Neural progenitor cell (in vitro differentiated cells): ENCODE results near the gene NPIPB4. TPM values are rescaled to one million over a fixed set of nuclear protein-coding genes. Genes with fewer than 3 reads are reported as not detected.
"Not testable (repeated sequence)": the region's sequence is repeated elsewhere in the genome, so short reads cannot be mapped to it uniquely, and the experiment has no call there.

Experiments
- DNase-seq: peaks from one replicate; pipeline ENCODE4 v3.0.0-alpha.2; 2016; ENCODE audit warnings: low spot score
- H2AFZ ChIP-seq: fragments of 200-600 bp; sonication (generic); replicated peaks from 2 replicates; pipeline ENCODE4 v1.6.1; 2016; ENCODE audit warnings: antibody characterized with exemption
- H3F3A ChIP-seq: fragments of 200-600 bp; sonication (generic); 2 replicates; pipeline ENCODE4 v1.6.1; 2016; ENCODE audit warnings: antibody characterized with exemption, low read depth
- H3K27ac ChIP-seq: fragments of 200-600 bp; sonication (generic); 2 replicates; pipeline ENCODE4 v1.5.1; 2016; ENCODE audit warnings: mild to moderate bottlenecking
- H3K27me3 ChIP-seq: fragments of 200-600 bp; sonication (generic); 2 replicates; pipeline ENCODE4 v1.6.1; 2016; ENCODE audit warnings: mild to moderate bottlenecking, moderate library complexity
- H3K36me3 ChIP-seq: fragments of 200-600 bp; sonication (generic); 2 replicates; pipeline ENCODE4 v1.5.1; 2016
- H3K4me1 ChIP-seq: fragments of 200-600 bp; sonication (generic); 2 replicates; pipeline ENCODE4 v1.6.1; 2016; ENCODE audit warnings: mixed run types
- H3K4me2 ChIP-seq: fragments of 200-600 bp; sonication (generic); 2 replicates; pipeline ENCODE4 v1.6.1; 2016
- H3K4me3 ChIP-seq: fragments of 200-600 bp; sonication (generic); 2 replicates; pipeline ENCODE4 v1.5.1; 2016
- H3K79me2 ChIP-seq: fragments of 200-600 bp; sonication (generic); 2 replicates; pipeline ENCODE4 v1.6.1; 2016; ENCODE audit warnings: low read depth
- H3K9ac ChIP-seq: fragments of 200-600 bp; sonication (generic); 2 replicates; pipeline ENCODE4 v1.6.1; 2016
- H3K9me3 ChIP-seq: fragments of 200-600 bp; sonication (generic); 2 replicates; pipeline ENCODE4 v1.5.1; 2016; ENCODE audit warnings: low read depth
- H4K20me1 ChIP-seq: fragments of 200-600 bp; sonication (generic); 2 replicates; pipeline ENCODE4 v1.6.1; 2016; ENCODE audit warnings: low read depth
- H3K27ac Mint-ChIP-seq: 3 replicates; pipeline ENCODE4 v1.8.0; 2021; ENCODE audit warnings: mixed read lengths
- H3K27me3 Mint-ChIP-seq: 2 replicates; pipeline ENCODE4 v1.8.0; 2022; ENCODE audit warnings: low read depth, mild to moderate bottlenecking, inconsistent platforms, moderate library complexity, mixed read lengths; ENCODE audit not compliant: insufficient read depth
- H3K36me3 Mint-ChIP-seq: 3 replicates; pipeline ENCODE4 v1.8.0; 2021; ENCODE audit warnings: mixed read lengths
- H3K4me1 Mint-ChIP-seq: 3 replicates; pipeline ENCODE4 v1.8.0; 2021; ENCODE audit warnings: mixed read lengths
- H3K4me3 Mint-ChIP-seq: 3 replicates; pipeline ENCODE4 v1.8.0; 2021; ENCODE audit warnings: mild to moderate bottlenecking, moderate library complexity, mixed read lengths
- H3K9me3 Mint-ChIP-seq: 3 replicates; pipeline ENCODE4 v1.8.0; 2020; ENCODE audit warnings: mixed read lengths
- EZH2 ChIP-seq: fragments of 200-600 bp; sonication (generic); IDR thresholded peaks from 2 replicates; pipeline ENCODE4 v1.6.1; 2017; ENCODE audit warnings: antibody characterized with exemption, mild to moderate bottlenecking, moderate library complexity
- total RNA-seq: library from RNA; depleted of rRNA; stranded (reverse); fragments of >200 nt; gene quantifications from 2 replicates; pipeline ENCODE4 v1.2.3, GENCODE V29; 2015; ENCODE audit warnings: low replicate concordance

The NPIPB4 gene
- total RNA-seq = 9.8 and 11.0 TPM in 2 replicates

DNA sequence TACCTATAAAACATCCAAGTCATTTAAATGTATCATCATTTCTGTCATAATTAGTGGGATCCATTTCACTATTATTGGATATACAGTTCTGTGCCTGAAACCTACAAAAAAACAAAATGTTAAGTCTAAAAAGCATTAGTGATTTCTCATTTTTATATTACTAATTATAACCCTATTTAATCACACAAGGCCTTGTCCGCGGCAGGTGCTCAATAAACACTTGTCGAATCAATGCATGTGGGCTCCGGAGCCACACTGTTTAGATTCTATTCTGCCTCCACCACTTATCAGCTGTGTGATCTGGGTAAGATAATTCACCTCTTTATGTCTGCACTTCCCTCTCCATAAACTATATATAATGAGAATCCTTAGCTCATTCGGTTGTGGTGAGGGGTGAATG is at the start of gene NPIPB4:
Gene NPIPB4, minus strand, starts transcription at position 101 of the 400 bp plus-strand sequence. CDS start 378 bp downstream, outside the sequence.
- H3K4me2 ChIP-seq, H3K9ac ChIP-seq, H3K4me1 ChIP-seq, H3K27me3 ChIP-seq, H3K79me2 ChIP-seq, H3K27me3 Mint-ChIP-seq, H3F3A ChIP-seq, H4K20me1 ChIP-seq, H3K4me3 Mint-ChIP-seq, H3K27ac ChIP-seq, H3K4me3 ChIP-seq, H2AFZ ChIP-seq, H3K4me1 Mint-ChIP-seq, H3K9me3 ChIP-seq, H3K9me3 Mint-ChIP-seq, H3K36me3 ChIP-seq, H3K27ac Mint-ChIP-seq, DNase-seq, H3K36me3 Mint-ChIP-seq: not testable (repeated sequence)

DNA sequence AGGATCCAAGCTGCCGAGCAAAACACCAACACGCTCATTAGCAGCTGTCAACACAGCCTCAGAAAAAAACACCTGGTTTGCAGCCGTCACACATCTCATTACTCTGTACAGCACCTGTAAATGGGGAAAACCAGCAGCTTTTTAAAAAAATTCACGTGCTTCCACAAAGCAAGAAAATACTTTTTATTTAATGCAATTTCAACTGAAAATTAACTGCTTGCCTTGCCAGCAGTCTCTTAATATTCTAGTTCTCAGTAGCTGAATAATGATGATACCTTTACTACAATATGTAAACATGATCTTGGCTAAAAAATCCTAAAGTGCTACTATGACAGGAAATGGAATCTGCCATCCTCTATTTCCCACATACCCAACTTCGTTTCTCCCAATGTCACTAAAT is 41.4 kb upstream of the NPIPB4 start:
- not testable (repeated sequence) for H3K27ac Mint-ChIP-seq, H3K27ac ChIP-seq, H4K20me1 ChIP-seq, H3K4me1 Mint-ChIP-seq, H3K27me3 ChIP-seq, H3K36me3 ChIP-seq, H2AFZ ChIP-seq, H3K9ac ChIP-seq, H3K4me1 ChIP-seq, H3K4me3 Mint-ChIP-seq, H3K79me2 ChIP-seq, H3K9me3 ChIP-seq, DNase-seq, H3K27me3 Mint-ChIP-seq, H3K9me3 Mint-ChIP-seq, H3K4me2 ChIP-seq, H3K4me3 ChIP-seq, H3F3A ChIP-seq, H3K36me3 Mint-ChIP-seq

DNA sequence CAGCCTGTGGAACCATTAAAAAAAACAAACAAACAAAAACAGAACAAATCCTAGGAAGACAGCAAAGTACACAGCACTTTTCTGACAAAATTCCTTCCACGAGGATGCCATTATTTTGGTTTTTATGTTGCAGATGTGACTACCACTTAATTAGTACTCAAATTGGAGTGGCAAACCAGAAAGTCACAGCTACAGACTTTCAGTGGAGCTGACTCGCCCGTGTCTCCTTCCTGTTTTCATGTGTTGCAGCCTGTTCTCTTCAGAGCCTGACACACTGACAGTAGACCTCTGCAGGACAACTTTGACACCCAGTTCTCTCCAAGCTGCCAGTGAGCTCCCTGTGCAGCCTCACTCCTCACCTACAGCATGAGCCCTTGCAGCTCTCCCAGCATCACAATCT is 24.4 kb upstream of the NPIPB4 start:
- not testable (repeated sequence) for H3F3A ChIP-seq, H3K27ac Mint-ChIP-seq, H3K36me3 Mint-ChIP-seq, H3K27ac ChIP-seq, H3K4me1 ChIP-seq, H3K79me2 ChIP-seq, H3K4me1 Mint-ChIP-seq, H3K9me3 ChIP-seq, H3K4me3 ChIP-seq, H3K9me3 Mint-ChIP-seq, H3K27me3 ChIP-seq, H3K4me3 Mint-ChIP-seq, H3K27me3 Mint-ChIP-seq, DNase-seq, H3K36me3 ChIP-seq, H3K4me2 ChIP-seq, H3K9ac ChIP-seq, H2AFZ ChIP-seq, H4K20me1 ChIP-seq

DNA sequence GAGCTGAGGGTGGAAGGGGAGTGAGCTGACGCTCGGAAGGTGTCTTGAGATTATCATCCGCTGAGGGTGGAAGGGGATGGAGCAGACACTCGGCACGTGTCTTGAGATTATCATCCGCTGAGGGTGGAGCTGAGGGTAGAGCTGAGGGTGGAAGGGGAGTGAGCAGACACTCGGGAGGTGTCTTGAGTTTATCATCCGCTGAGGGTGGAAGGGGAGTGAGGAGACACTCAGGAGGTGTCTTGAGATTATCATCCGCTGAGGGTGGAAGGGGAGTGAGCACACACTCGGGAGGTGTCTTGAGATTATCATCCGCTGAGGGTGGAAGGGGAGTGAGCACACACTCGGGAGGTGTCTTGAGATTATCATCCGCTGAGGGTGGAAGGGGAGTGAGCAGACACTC is 20.4 kb downstream of the NPIPB4 start:
- H3K9me3 Mint-ChIP-seq, H3K4me1 Mint-ChIP-seq, H3K4me3 Mint-ChIP-seq, H3K27ac ChIP-seq, H3K4me2 ChIP-seq, DNase-seq, H4K20me1 ChIP-seq, H3K27ac Mint-ChIP-seq, H3K27me3 Mint-ChIP-seq, H3K4me3 ChIP-seq, H3K9me3 ChIP-seq, H2AFZ ChIP-seq, H3K79me2 ChIP-seq, H3K4me1 ChIP-seq, H3F3A ChIP-seq, H3K36me3 Mint-ChIP-seq, H3K9ac ChIP-seq, H3K36me3 ChIP-seq: not testable (repeated sequence)
- peaks cover 22% of the 10 kb centered on the region for H3K27me3 ChIP-seq

DNA sequence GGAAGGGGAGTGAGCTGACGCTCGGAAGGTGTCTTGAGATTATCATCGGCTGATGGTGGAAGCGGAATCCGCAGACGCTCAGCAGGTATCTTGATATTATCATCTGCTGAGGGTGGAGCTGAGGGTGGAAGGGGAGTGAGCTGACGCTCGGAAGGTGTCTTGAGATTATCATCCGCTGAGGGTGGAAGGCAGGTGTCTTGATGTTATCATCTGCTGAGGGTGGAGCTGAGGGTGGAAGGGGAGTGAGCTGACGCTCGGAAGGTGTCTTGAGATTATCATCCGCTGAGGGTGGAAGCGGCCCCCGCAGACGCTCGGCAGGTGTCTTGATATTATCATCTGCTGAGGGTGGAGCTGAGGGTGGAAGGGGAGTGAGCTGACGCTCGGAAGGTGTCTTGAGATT is 21.2 kb downstream of the NPIPB4 start:
- H3K4me1 Mint-ChIP-seq, H4K20me1 ChIP-seq, DNase-seq, H3K9me3 ChIP-seq, H3K27ac Mint-ChIP-seq, H3K4me1 ChIP-seq, H3K36me3 Mint-ChIP-seq, H3K79me2 ChIP-seq, H3K27me3 Mint-ChIP-seq, H2AFZ ChIP-seq, H3K9me3 Mint-ChIP-seq, H3K27ac ChIP-seq, H3K9ac ChIP-seq, H3K4me2 ChIP-seq, H3K4me3 ChIP-seq, H3K4me3 Mint-ChIP-seq, H3F3A ChIP-seq, H3K36me3 ChIP-seq: not testable (repeated sequence)
- H3K27me3 ChIP-seq = peaks cover 22% of the 10 kb centered on the region
- peak; percentile 3 for TF ChIP-seq EZH2

DNA sequence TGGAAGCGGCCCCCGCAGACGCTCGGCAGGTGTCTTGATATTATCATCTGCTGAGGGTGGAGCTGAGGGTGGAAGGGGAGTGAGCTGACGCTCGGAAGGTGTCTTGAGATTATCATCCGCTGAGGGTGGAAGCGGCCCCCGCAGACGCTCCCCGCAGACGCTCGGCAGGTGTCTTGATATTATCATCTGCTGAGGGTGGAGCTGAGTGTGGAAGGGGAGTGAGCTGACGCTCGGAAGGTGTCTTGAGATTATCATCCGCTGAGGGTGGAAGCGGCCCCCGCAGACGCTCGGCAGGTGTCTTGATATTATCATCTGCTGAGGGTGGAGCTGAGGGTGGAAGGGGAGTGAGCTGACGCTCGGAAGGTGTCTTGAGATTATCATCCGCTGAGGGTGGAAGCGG is 21.8 kb downstream of the NPIPB4 start:
- H3K9me3 Mint-ChIP-seq, H3K4me1 ChIP-seq, H3K27me3 Mint-ChIP-seq, DNase-seq, H3K4me1 Mint-ChIP-seq, H3K9ac ChIP-seq, H3K27ac ChIP-seq, H3K36me3 ChIP-seq, H3K4me3 ChIP-seq, H3K4me2 ChIP-seq, H3K9me3 ChIP-seq, H3K4me3 Mint-ChIP-seq, H3F3A ChIP-seq, H3K79me2 ChIP-seq, H4K20me1 ChIP-seq, H2AFZ ChIP-seq, H3K27ac Mint-ChIP-seq, H3K36me3 Mint-ChIP-seq: not testable (repeated sequence)
- H3K27me3 ChIP-seq = peaks cover 22% of the 10 kb centered on the region
- peak; percentile 53 for TF ChIP-seq EZH2

DNA sequence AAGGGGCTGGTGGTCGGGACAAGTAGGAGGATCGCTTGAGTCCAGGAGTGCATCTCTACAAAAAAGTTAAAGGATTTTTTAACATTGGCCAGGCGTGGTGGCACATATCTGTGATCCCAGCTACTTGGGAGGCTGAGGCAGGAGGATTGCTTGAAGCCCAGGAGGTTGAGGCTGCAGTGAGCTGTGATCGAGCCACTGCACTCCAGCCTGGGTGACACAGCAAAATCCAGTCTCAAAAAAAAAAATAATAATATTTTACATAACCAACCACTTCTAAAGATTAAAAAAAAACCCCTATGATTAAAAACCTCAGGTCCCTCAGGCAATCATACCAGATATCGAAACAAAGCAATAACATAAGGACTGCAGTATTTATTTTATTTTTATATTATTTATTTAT is 23.3 kb downstream of the NPIPB4 start:
- H3K4me1 ChIP-seq, H2AFZ ChIP-seq, H3K79me2 ChIP-seq, H3K4me3 Mint-ChIP-seq, H3K4me2 ChIP-seq, H3K27me3 Mint-ChIP-seq, H3K27ac Mint-ChIP-seq, DNase-seq, H3K9ac ChIP-seq, H3K4me3 ChIP-seq, H3K9me3 ChIP-seq, H3F3A ChIP-seq, H3K36me3 ChIP-seq, H3K27ac ChIP-seq, H3K4me1 Mint-ChIP-seq, H3K9me3 Mint-ChIP-seq, H3K36me3 Mint-ChIP-seq, H4K20me1 ChIP-seq: not testable (repeated sequence)
- H3K27me3 ChIP-seq = peaks cover 22% of the 10 kb centered on the region

DNA sequence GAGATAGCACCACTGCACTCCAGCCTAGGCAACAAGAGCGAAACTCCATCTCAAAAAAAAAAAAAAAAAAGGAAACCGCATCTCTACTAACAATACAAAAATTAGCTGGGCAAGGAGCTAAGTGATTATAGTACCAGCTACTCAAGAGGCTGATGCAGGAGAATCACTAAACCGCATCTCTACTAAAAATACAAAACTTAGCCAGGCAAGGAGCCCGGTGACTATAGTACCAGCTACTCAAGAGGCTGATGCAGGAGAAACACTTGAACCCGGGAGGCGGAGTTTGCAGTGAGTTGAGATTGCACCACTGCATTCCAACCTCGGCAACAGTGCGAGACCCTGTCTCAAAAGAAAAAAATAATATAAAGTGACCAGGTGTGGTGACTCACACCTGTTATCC is 27.6 kb downstream of the NPIPB4 start:
- not testable (repeated sequence) for H3K4me1 ChIP-seq, H3K4me3 Mint-ChIP-seq, H3K4me1 Mint-ChIP-seq

More for the DNA sequence above, 27.6 kb downstream of the NPIPB4 start:
- H3K79me2 ChIP-seq, H3K4me3 ChIP-seq, H3K9me3 ChIP-seq, H2AFZ ChIP-seq, H3K9me3 Mint-ChIP-seq, DNase-seq, H3K4me2 ChIP-seq, H3K9ac ChIP-seq, H3K27ac ChIP-seq, H3K27ac Mint-ChIP-seq, H3K36me3 ChIP-seq, H3F3A ChIP-seq, H4K20me1 ChIP-seq, H3K27me3 Mint-ChIP-seq, H3K36me3 Mint-ChIP-seq: not testable (repeated sequence)
- peaks cover 12% of the 10 kb centered on the region for H3K27me3 ChIP-seq
